Measurements from ENCODE around the gene STK10. TPM values are rescaled to one million over a fixed set of nuclear protein-coding genes. Genes with fewer than 3 reads are reported as not detected.

Gene STK10
- total RNA-seq, 1 donor from 2014 or later: 60.2 TPM

GRCh38 chr5:172035049-172035448 lies 153.0 kb downstream of the STK10 start:
- Mint-ChIP-seq H3K36me3 (ENCODE audit: low read depth, unreplicated experiment) (peaks cover 18% of the 10 kb centered on the region), H3K4me1 (ENCODE audit: low read depth, unreplicated experiment) (no peaks in the 10 kb centered on the region), H3K27me3 (ENCODE audit: low read depth, unreplicated experiment) (peaks cover 3% of the 10 kb centered on the region), H3K27ac (ENCODE audit: unreplicated experiment) (no peak overlapping the region), H3K4me3 (ENCODE audit: unreplicated experiment) (no peak overlapping the region), H3K9me3 (ENCODE audit: unreplicated experiment) (peaks cover 24% of the 10 kb centered on the region)
- H3K36me3 ChIP-seq (ENCODE audit: insufficient read depth, low read length): no peaks in the 10 kb centered on the region
- TF ChIP-seq CTCF (IDR thresholded peaks at IDR 0.05; ENCODE audit: insufficient read depth, low read depth, low read length) (no peak), EZH2 (IDR thresholded peaks at IDR 0.05; ENCODE audit: insufficient read depth, low read length) (no peak)
- no peaks in the 10 kb centered on the region for H4K20me1 ChIP-seq (ENCODE audit: insufficient read depth, low read length)
- H3K9me3 ChIP-seq (ENCODE audit: insufficient read depth, low read depth, low read length): no peaks in the 10 kb centered on the region
- H3K4me3 ChIP-seq (ENCODE audit: insufficient read depth, low read depth, low read length): no peak overlapping the region
- H3K4me2 ChIP-seq (ENCODE audit: low read length): no peak overlapping the region
- DNase-seq (ENCODE audit: low read depth): no peak
- no peak overlapping the region for H3K27ac ChIP-seq (ENCODE audit: low read depth, low read length)
- no peak for FAIRE-seq
- H2AFZ ChIP-seq (ENCODE audit: low read depth, low read length): no peak overlapping the region
- no peak overlapping the region for H3K9ac ChIP-seq (ENCODE audit: low read length)
- peaks cover 4% of the 10 kb centered on the region for H3K4me1 ChIP-seq (ENCODE audit: insufficient read depth, low read length)
- H3K27me3 ChIP-seq (ENCODE audit: insufficient read depth, low read length): no peaks in the 10 kb centered on the region
- H3K79me2 ChIP-seq (ENCODE audit: insufficient read depth, low read length): no peaks in the 10 kb centered on the region

GRCh38 chr5:172031894-172032461 lies 156.0 kb downstream of the STK10 start:
- Histone ChIP-seq H3K4me2 (ENCODE audit: low read length) (no peak overlapping the region), H3K27me3 (ENCODE audit: insufficient read depth, low read length) (no peaks in the 10 kb centered on the region), H3K4me3 (ENCODE audit: insufficient read depth, low read depth, low read length) (no peak overlapping the region), H3K9me3 (ENCODE audit: insufficient read depth, low read depth, low read length) (no peaks in the 10 kb centered on the region), H4K20me1 (ENCODE audit: insufficient read depth, low read length) (no peaks in the 10 kb centered on the region), H2AFZ (ENCODE audit: low read depth, low read length) (no peak overlapping the region), H3K27ac (ENCODE audit: low read depth, low read length) (no peak overlapping the region), H3K79me2 (ENCODE audit: insufficient read depth, low read length) (no peaks in the 10 kb centered on the region), H3K36me3 (ENCODE audit: insufficient read depth, low read length) (no peaks in the 10 kb centered on the region), H3K4me1 (ENCODE audit: insufficient read depth, low read length) (no peaks in the 10 kb centered on the region), H3K9ac (ENCODE audit: low read length) (no peak overlapping the region)
- H3K36me3 Mint-ChIP-seq (ENCODE audit: low read depth, unreplicated experiment): peaks cover 11% of the 10 kb centered on the region
- FAIRE-seq (no peak), DNase-seq (ENCODE audit: low read depth) (no peak)
- TF ChIP-seq CTCF (IDR thresholded peaks at IDR 0.05; ENCODE audit: insufficient read depth, low read depth, low read length) (no peak), EZH2 (IDR thresholded peaks at IDR 0.05; ENCODE audit: insufficient read depth, low read length) (no peak)
- H3K4me3 Mint-ChIP-seq (ENCODE audit: unreplicated experiment): no peak overlapping the region
- peaks cover 21% of the 10 kb centered on the region for H3K9me3 Mint-ChIP-seq (ENCODE audit: unreplicated experiment)
- H3K27ac Mint-ChIP-seq (ENCODE audit: unreplicated experiment): no peak overlapping the region
- no peaks in the 10 kb centered on the region for H3K4me1 Mint-ChIP-seq (ENCODE audit: low read depth, unreplicated experiment)
- H3K27me3 Mint-ChIP-seq (ENCODE audit: low read depth, unreplicated experiment): peaks cover 2% of the 10 kb centered on the region

GRCh38 chr5:172029876-172030275 lies 158.1 kb downstream of the STK10 start:
- H3K4me3 Mint-ChIP-seq (ENCODE audit: unreplicated experiment): no peak overlapping the region
- Histone ChIP-seq H3K27ac (ENCODE audit: low read depth, low read length) (no peak overlapping the region), H4K20me1 (ENCODE audit: insufficient read depth, low read length) (no peaks in the 10 kb centered on the region), H3K27me3 (ENCODE audit: insufficient read depth, low read length) (no peaks in the 10 kb centered on the region), H3K4me1 (ENCODE audit: insufficient read depth, low read length) (no peaks in the 10 kb centered on the region), H2AFZ (ENCODE audit: low read depth, low read length) (no peak overlapping the region), H3K9me3 (ENCODE audit: insufficient read depth, low read depth, low read length) (no peaks in the 10 kb centered on the region), H3K4me2 (ENCODE audit: low read length) (no peak overlapping the region), H3K9ac (ENCODE audit: low read length) (no peak overlapping the region), H3K4me3 (ENCODE audit: insufficient read depth, low read depth, low read length) (no peak overlapping the region), H3K36me3 (ENCODE audit: insufficient read depth, low read length) (no peaks in the 10 kb centered on the region), H3K79me2 (ENCODE audit: insufficient read depth, low read length) (no peaks in the 10 kb centered on the region)
- H3K36me3 Mint-ChIP-seq (ENCODE audit: low read depth, unreplicated experiment): peaks cover 11% of the 10 kb centered on the region
- FAIRE-seq (no peak), DNase-seq (ENCODE audit: low read depth) (no peak)
- peaks cover 2% of the 10 kb centered on the region for H3K27me3 Mint-ChIP-seq (ENCODE audit: low read depth, unreplicated experiment)
- H3K4me1 Mint-ChIP-seq (ENCODE audit: low read depth, unreplicated experiment): no peaks in the 10 kb centered on the region
- H3K9me3 Mint-ChIP-seq (ENCODE audit: unreplicated experiment): peaks cover 21% of the 10 kb centered on the region
- H3K27ac Mint-ChIP-seq (ENCODE audit: unreplicated experiment): no peak overlapping the region
- TF ChIP-seq CTCF (IDR thresholded peaks at IDR 0.05; ENCODE audit: insufficient read depth, low read depth, low read length): no peak
- TF ChIP-seq EZH2 (IDR thresholded peaks at IDR 0.05; ENCODE audit: insufficient read depth, low read length): no peak
